Endothelial cell of umbilical vein (primary cell): ENCODE results near the gene OR13J1. TPM values are rescaled to one million over a fixed set of nuclear protein-coding genes. Genes with fewer than 3 reads are reported as not detected.

ENCODE experiments used
- polyA plus RNA-seq, 4 experiments: library from polyadenylated mRNA; depleted of rRNA in 3 of 4; stranded (reverse) in 3 of 4; unstranded in 1 of 4; fragments of >200 nt; gene quantifications; 2 replicates each; pipeline versions ENCODE4 v1.2.1 to v1.2.3, GENCODE V29; 2011 to 2012; ENCODE audit warnings: missing spikeins in 1 of 4
- total RNA-seq: library from RNA; stranded (reverse); gene quantifications from 2 replicates; pipeline ENCODE4 v1.2.3, GENCODE V29; 2021

Gene OR13J1
- total and polyA plus RNA-seq, 2 donors (not counting 3 experiments of a cell fraction or from before 2014, with no cell fraction given): not detected

Other genes starting within 250 kb of the OR13J1 start
- gene SIT1, start 219.5 kb downstream of the OR13J1 start, total RNA-seq: not detected in 2 replicates
- not detected in 2 replicates for gene SIT1, start 219.5 kb downstream of the OR13J1 start, polyA plus RNA-seq
- gene RMRP, start 212.4 kb downstream of the OR13J1 start, total RNA-seq: 19,118 and 22,385 TPM in 2 replicates
- 359 TPM in 1 of 2 replicates, not detected in the other for gene RMRP, start 212.4 kb downstream of the OR13J1 start, polyA plus RNA-seq
- gene CCDC107, start 212.1 kb downstream of the OR13J1 start, total RNA-seq: 13.2 and 15.2 TPM in 2 replicates
- gene CCDC107, start 212.1 kb downstream of the OR13J1 start, polyA plus RNA-seq: 16.0 and 18.8 TPM in 2 replicates
- 4.6 and 6.5 TPM in 2 replicates for gene ARHGEF39, start 205.2 kb downstream of the OR13J1 start, total RNA-seq
- gene ARHGEF39, start 205.2 kb downstream of the OR13J1 start, polyA plus RNA-seq: 4.0 and 4.7 TPM in 2 replicates
- 0.42 TPM in 1 of 2 replicates, not detected in the other for gene CA9, start 196.5 kb downstream of the OR13J1 start, total RNA-seq
- gene CA9, start 196.5 kb downstream of the OR13J1 start, polyA plus RNA-seq: 0.18 and 0.21 TPM in 2 replicates
- 257 and 279 TPM in 2 replicates for gene TPM2, start 180.5 kb downstream of the OR13J1 start, total RNA-seq
- gene TPM2, start 180.5 kb downstream of the OR13J1 start, polyA plus RNA-seq: 103 and 144 TPM in 2 replicates
- gene TLN1, start 138.2 kb downstream of the OR13J1 start, total RNA-seq: 424 and 450 TPM in 2 replicates
- 120 and 137 TPM in 2 replicates for gene TLN1, start 138.2 kb downstream of the OR13J1 start, polyA plus RNA-seq
- 36.4 and 39.8 TPM in 2 replicates for gene CREB3, start 137.7 kb downstream of the OR13J1 start, total RNA-seq
- 45.9 and 52.1 TPM in 2 replicates for gene CREB3, start 137.7 kb downstream of the OR13J1 start, polyA plus RNA-seq
- gene GBA2, start 121.2 kb downstream of the OR13J1 start, total RNA-seq: 158 and 196 TPM in 2 replicates
- gene GBA2, start 121.2 kb downstream of the OR13J1 start, polyA plus RNA-seq: 99.9 and 110 TPM in 2 replicates
- gene RGP1, start 121.1 kb downstream of the OR13J1 start, total RNA-seq: 23.3 and 29.0 TPM in 2 replicates
- gene RGP1, start 121.1 kb downstream of the OR13J1 start, polyA plus RNA-seq: 12.7 and 15.0 TPM in 2 replicates
- 18.8 and 25.6 TPM in 2 replicates for gene MSMP, start 116.1 kb downstream of the OR13J1 start, total RNA-seq
- 23.5 and 29.0 TPM in 2 replicates for gene MSMP, start 116.1 kb downstream of the OR13J1 start, polyA plus RNA-seq
- gene NPR2, start 78.8 kb downstream of the OR13J1 start, total RNA-seq: 25.6 and 28.7 TPM in 2 replicates
- 14.4 and 16.4 TPM in 2 replicates for gene NPR2, start 78.8 kb downstream of the OR13J1 start, polyA plus RNA-seq
- 0.69 TPM in 1 of 2 replicates, not detected in the other for gene SPAG8, start 58.1 kb downstream of the OR13J1 start, total RNA-seq
- gene SPAG8, start 58.1 kb downstream of the OR13J1 start, polyA plus RNA-seq: 0.21 TPM in 2 replicates
- 27.2 and 37.4 TPM in 2 replicates for gene HINT2, start 55.4 kb downstream of the OR13J1 start, total RNA-seq
- 41.6 and 42.1 TPM in 2 replicates for gene HINT2, start 55.4 kb downstream of the OR13J1 start, polyA plus RNA-seq
- not detected in 2 replicates for gene FAM221B, start 41.7 kb downstream of the OR13J1 start, total RNA-seq
- gene FAM221B, start 41.7 kb downstream of the OR13J1 start, polyA plus RNA-seq: not detected in 2 replicates
- gene TMEM8B, start 41.2 kb downstream of the OR13J1 start, total RNA-seq: 2.5 and 2.9 TPM in 2 replicates
- 3.6 and 3.8 TPM in 2 replicates for gene TMEM8B, start 41.2 kb downstream of the OR13J1 start, polyA plus RNA-seq
- 1.2 and 5.2 TPM in 2 replicates for gene HRCT1, start 35.8 kb upstream of the OR13J1 start, total RNA-seq
- gene HRCT1, start 35.8 kb upstream of the OR13J1 start, polyA plus RNA-seq: 7.0 and 9.9 TPM in 2 replicates
- 13.0 and 24.8 TPM in 2 replicates for gene SPAAR, start 39.1 kb upstream of the OR13J1 start, total RNA-seq
- 20.8 and 23.0 TPM in 2 replicates for gene SPAAR, start 39.1 kb upstream of the OR13J1 start, polyA plus RNA-seq
- not detected in 2 replicates for gene OR2S2, start 87.8 kb upstream of the OR13J1 start, total RNA-seq
- gene OR2S2, start 87.8 kb upstream of the OR13J1 start, polyA plus RNA-seq: not detected in 2 replicates
- gene RECK, start 166.5 kb upstream of the OR13J1 start, total RNA-seq: 14.1 and 14.5 TPM in 2 replicates
- 12.0 and 12.4 TPM in 2 replicates for gene RECK, start 166.5 kb upstream of the OR13J1 start, polyA plus RNA-seq